ENCODE measurements around the gene DDIT4L. TPM values are rescaled to one million over a fixed set of nuclear protein-coding genes. Genes with fewer than 3 reads are reported as not detected.
"Not testable (repeated sequence)": the region's sequence is repeated elsewhere in the genome, so short reads cannot be mapped to it uniquely, and the experiment has no call there.

DDIT4L gene
- polyA plus RNA-seq, 6 donors from 2014 or later: 0.13 TPM; not detected in 5

DNA sequence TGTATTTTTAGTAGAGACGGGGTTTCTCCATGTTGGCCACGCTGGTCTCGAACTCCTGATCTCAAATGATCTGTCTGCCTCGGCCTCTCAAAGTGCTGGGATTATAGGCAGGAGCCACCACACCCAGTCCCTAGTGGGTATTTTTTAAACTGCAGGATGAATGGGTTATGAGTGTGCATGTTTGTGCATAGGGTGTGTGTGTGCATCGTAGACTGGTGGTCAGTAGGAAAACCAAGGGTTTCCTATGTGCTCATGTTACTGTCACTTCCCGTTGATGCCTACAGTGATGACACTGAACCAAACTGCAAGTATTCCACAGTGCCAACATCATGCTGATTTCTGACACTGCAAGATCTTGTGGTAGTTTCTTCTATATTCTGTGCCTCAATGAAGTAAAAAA, 41.1 kb downstream of the DDIT4L start:
- H3K36me3 Mint-ChIP-seq: no peaks in the 10 kb centered on the region
- DNase-seq (no peak), ATAC-seq (ENCODE audit: low read depth in 2 of 2) (no peak)
- peaks cover 0 to 4% (median 0%) of the 10 kb centered on the region in 3 donors for H3K27me3 Mint-ChIP-seq
- H3K4me3 Mint-ChIP-seq: no peak overlapping the region
- H3K27ac Mint-ChIP-seq: no peak overlapping the region
- peaks cover 0 to 5% (median 0%) of the 10 kb centered on the region in 3 donors for H3K4me1 Mint-ChIP-seq
- H3K9me3 Mint-ChIP-seq: peaks cover 0 to 3% (median under 1%) of the 10 kb centered on the region in 7 donors

DNA sequence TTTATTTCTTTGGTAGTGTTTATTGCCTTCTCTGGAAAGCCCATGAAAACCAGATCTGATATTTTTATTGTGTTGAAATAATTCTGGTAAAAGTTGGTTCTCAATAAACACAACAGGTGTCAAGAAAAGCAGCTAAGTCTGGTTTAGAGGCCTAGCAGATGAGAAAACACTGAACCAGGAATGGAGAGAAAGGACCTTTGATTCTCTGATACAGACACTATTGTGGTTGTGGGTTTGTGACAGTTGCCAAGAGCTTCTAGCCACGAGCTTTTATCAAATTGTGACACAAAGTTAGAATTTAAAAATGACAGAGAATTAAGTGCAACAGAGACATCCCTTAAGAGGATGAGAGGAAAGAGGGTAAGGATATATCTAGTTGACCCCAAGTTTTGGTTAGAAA, 42.6 kb downstream of the DDIT4L start:
- Mint-ChIP-seq H3K4me3 (no peak overlapping the region), H3K27me3 (no peaks in the 10 kb centered on the region), H3K36me3 (no peaks in the 10 kb centered on the region), H3K27ac (no peak overlapping the region), H3K9me3 (peaks cover 0 to 1% (median 0%) of the 10 kb centered on the region in 7 donors), H3K4me1 (peaks cover 0 to 5% (median 0%) of the 10 kb centered on the region in 3 donors)
- no peak for DNase-seq
- no peak for ATAC-seq (ENCODE audit: low read depth in 2 of 2)

DNA sequence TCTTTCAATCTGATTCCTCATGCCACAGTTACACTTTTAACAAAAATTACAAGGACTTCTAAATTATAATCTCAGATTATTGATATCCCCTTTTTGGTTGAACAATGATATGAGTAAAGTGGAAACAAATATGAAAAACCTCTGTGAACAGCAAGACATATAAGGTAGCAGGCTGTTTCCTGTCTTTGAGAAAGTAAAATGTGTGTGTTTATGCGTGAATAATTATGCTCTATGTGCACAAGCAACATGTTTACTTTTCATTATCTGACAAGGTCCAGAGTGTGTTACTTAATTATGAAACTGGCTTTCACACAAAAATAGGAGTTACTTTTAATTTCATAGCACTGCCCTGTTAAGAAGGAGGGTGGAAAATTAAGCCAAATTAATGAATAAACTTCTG, 43.1 kb downstream of the DDIT4L start:
- Mint-ChIP-seq H3K27me3 (no peaks in the 10 kb centered on the region), H3K4me1 (peaks cover 0 to 5% (median 0%) of the 10 kb centered on the region in 3 donors), H3K9me3 (peaks cover 0 to 1% (median 0%) of the 10 kb centered on the region in 7 donors), H3K36me3 (no peaks in the 10 kb centered on the region), H3K4me3 (no peak overlapping the region), H3K27ac (no peak overlapping the region)
- DNase-seq (no peak), ATAC-seq (ENCODE audit: low read depth in 2 of 2) (no peak)

DNA sequence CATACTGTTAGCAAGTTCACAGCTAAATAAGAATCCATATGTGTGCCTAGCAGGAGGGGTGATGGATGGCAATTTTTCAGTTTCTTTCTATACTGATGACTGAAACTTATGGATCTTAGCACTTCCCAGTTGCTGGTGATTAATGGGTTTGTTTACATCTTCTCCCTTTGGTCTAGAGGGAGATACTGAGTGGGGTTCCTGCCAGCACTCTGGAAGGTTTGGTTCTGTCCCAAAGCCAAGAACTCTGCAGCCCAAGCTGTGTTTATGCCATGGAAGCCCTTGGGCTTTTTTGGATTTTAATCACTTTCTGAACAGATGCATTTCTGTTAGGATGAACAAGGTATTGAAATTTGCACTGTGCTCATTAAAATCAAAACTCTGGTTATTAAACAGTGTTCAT, 43.5 kb downstream of the DDIT4L start:
- peaks cover 0 to 4% (median 0%) of the 10 kb centered on the region in 7 donors for H3K9me3 Mint-ChIP-seq
- no peak overlapping the region for H3K27ac Mint-ChIP-seq
- ATAC-seq (ENCODE audit: low read depth in 2 of 2) (no peak), DNase-seq (no peak)
- H3K4me3 Mint-ChIP-seq: no peak overlapping the region
- no peaks in the 10 kb centered on the region for H3K27me3 Mint-ChIP-seq
- peaks cover 0 to 5% (median 0%) of the 10 kb centered on the region in 3 donors for H3K4me1 Mint-ChIP-seq
- no peaks in the 10 kb centered on the region for H3K36me3 Mint-ChIP-seq

DNA sequence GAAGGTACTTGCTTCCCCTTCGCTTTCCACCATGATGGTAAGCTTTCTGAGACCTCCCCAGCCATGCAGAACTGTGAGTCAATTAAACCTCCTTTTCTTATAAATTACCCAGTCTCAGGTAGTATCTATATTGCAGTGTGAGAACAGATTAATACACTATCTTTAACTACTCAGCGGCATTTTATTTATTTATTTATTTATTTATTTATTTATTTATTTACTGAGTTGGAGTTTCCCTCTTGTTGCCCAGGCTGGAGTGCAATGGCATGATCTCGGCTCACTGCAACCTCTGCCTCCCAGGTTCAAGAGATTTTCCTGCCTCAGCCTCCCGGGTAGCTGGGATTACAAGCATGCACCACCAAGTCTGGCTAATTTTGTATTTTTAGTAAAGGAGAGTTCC, 52.9 kb downstream of the DDIT4L start:
- not testable (repeated sequence) for H3K4me1 Mint-ChIP-seq; H3K4me3 Mint-ChIP-seq; DNase-seq; H3K27ac Mint-ChIP-seq; H3K27me3 Mint-ChIP-seq; ATAC-seq (ENCODE audit: low read depth in 2 of 2)
- Mint-ChIP-seq H3K36me3 (peaks cover 4 to 20% of the 10 kb centered on the region in 2 donors), H3K9me3 (peaks cover 5 to 24% (median 17%) of the 10 kb centered on the region in 7 donors)

Other genes starting within 250 kb of the DDIT4L start
- 10 to 100 TPM; 11.7 to 51.2 (median 39.7) TPM for gene DNAJB14, start 243.8 kb downstream of the DDIT4L start, polyA plus RNA-seq (ENCODE audit: low read depth in 6 of 6)
- 100 to 1,000 TPM; 213 to 307 (median 256) TPM for gene H2AZ1, start 240.2 kb downstream of the DDIT4L start, polyA plus RNA-seq (ENCODE audit: low read depth in 6 of 6)

Data from naive B cell (primary cell).